ENCODE results near the gene CTSC. TPM values are rescaled to one million over a fixed set of nuclear protein-coding genes. Genes with fewer than 3 reads are reported as not detected.

CTSC gene
- total RNA-seq = 57.9 and 60.0 TPM in 2 replicates

GRCh38 chr11:88337181-88337986 lies at the start of gene CTSC:
Gene CTSC, minus strand, starts transcription at chr11:88337736. Its CDS starts 64 bp downstream, at chr11:88337672.

Other genes starting within 250 kb of the CTSC start
- 1.7 and 2.4 TPM in 2 replicates for gene RAB38, start 162.3 kb downstream of the CTSC start, total RNA-seq

All from hair follicle dermal papilla cell (primary cell).